GM18507 (cell line): ENCODE data around the gene ICE2.

ENCODE experiments used
- DNase-seq: peaks from one replicate; pipeline ENCODE4 v3.0.0; 2011; ENCODE audit warnings: low read depth; ENCODE audit not compliant: insufficient read length; ENCODE audit errors: extremely low spot score
- FAIRE-seq: peaks from 2 replicates; lab custom pipeline; 2011; peaks lifted over from hg19 to GRCh38; lab: Jason Lieb, UNC

The ICE2 gene

GRCh38 chr15:60460931-60461330, 18.0 kb downstream of the ICE2 start:
- FAIRE-seq (no peak), DNase-seq (no peak)

GRCh38 chr15:60458721-60459120, 20.2 kb downstream of the ICE2 start:
- DNase-seq (no peak), FAIRE-seq (no peak)

GRCh38 chr15:60457985-60458384, 21.0 kb downstream of the ICE2 start:
- no peak for FAIRE-seq
- no peak for DNase-seq

GRCh38 chr15:60454824-60455223, 24.1 kb downstream of the ICE2 start:
- FAIRE-seq: no peak
- DNase-seq: no peak

- FAIRE-seq (no peak), DNase-seq (no peak)
Measured at GRCh38 chr15:60448668-60449360, 30.1 kb downstream of the ICE2 start.

GRCh38 chr15:60444289-60444912, 34.5 kb downstream of the ICE2 start:
- no peak for DNase-seq
- no peak for FAIRE-seq

GRCh38 chr15:60442763-60443162, 36.2 kb downstream of the ICE2 start:
- DNase-seq: no peak
- FAIRE-seq: no peak

- FAIRE-seq (no peak), DNase-seq (no peak)
Measured at GRCh38 chr15:60442031-60442650, 36.8 kb downstream of the ICE2 start.

GRCh38 chr15:60441331-60441730, 37.6 kb downstream of the ICE2 start:
- DNase-seq (no peak), FAIRE-seq (peak; percentile 65)

- FAIRE-seq: no peak
Measured at GRCh38 chr15:60438646-60439045, 40.3 kb downstream of the ICE2 start.

GRCh38 chr15:60428935-60429334, 50.0 kb downstream of the ICE2 start:
- no peak for DNase-seq
- no peak for FAIRE-seq

More at GRCh38 chr15:60438646-60439045, 40.3 kb downstream of the ICE2 start:
- no peak for DNase-seq

- no peak for DNase-seq
- FAIRE-seq: no peak
Measured at GRCh38 chr15:60426870-60427508, 52.0 kb downstream of the ICE2 start.

GRCh38 chr15:60425461-60425860, 53.5 kb downstream of the ICE2 start:
- DNase-seq (no peak), FAIRE-seq (no peak)

GRCh38 chr15:60424006-60424405, 54.9 kb downstream of the ICE2 start:
- no peak for FAIRE-seq
- no peak for DNase-seq

GRCh38 chr15:60423537-60423936, 55.4 kb downstream of the ICE2 start:
- no peak for FAIRE-seq
- DNase-seq: no peak

GRCh38 chr15:60421544-60421943, 57.4 kb downstream of the ICE2 start:
- DNase-seq: no peak
- no peak for FAIRE-seq

- FAIRE-seq (no peak), DNase-seq (no peak)
Measured at GRCh38 chr15:60420203-60420716, 58.7 kb downstream of the ICE2 start.

GRCh38 chr15:60419753-60420152, 59.2 kb downstream of the ICE2 start:
- no peak for DNase-seq

GRCh38 chr15:60418096-60418495, 60.8 kb downstream of the ICE2 start:
- DNase-seq (no peak), FAIRE-seq (no peak)

More at GRCh38 chr15:60419753-60420152, 59.2 kb downstream of the ICE2 start:
- FAIRE-seq: no peak

- FAIRE-seq (no peak), DNase-seq (no peak)
Measured at GRCh38 chr15:60417112-60417511, 61.8 kb downstream of the ICE2 start.
